Fibroblast of lung (primary cell): ENCODE measurements around the gene CRAMP1.

Experiments used
- CTCF ChIP-seq, 2 donors: IDR thresholded peaks in 1 of 2; conservative IDR thresholded peaks in 1 of 2; 1 replicate in 1 of 2; 2 replicates in 1 of 2; pipeline ENCODE4 v1.5.1; 2011 to 2012; ENCODE audit warnings: low read length in 2 of 2, control low read depth in 1 of 2, inconsistent platforms in 1 of 2, low read depth in 1 of 2, mild to moderate bottlenecking in 1 of 2
- EZH2 ChIP-seq: IDR thresholded peaks from 2 replicates; pipeline ENCODE4 v1.5.1; 2012; ENCODE audit warnings: low read length, control low read depth, mild to moderate bottlenecking; ENCODE audit errors: missing control alignments

- TF ChIP-seq CTCF (conservative IDR thresholded peaks at IDR 0.05 in 1 of 2, IDR thresholded peaks at IDR 0.05 in 1 of 2; ENCODE audit: low read depth in 1 of 2, low read length in 2 of 2) (no peak), EZH2 (no peak)
These were observed 14.2 kb downstream of the CRAMP1 start for GRCh38 chr16:1626327-1626726.
